Measurements from ENCODE around the gene MMP15.
"Not testable (repeated sequence)": the region's sequence is repeated elsewhere in the genome, so short reads cannot be mapped to it uniquely, and the experiment has no call there.

DNA sequence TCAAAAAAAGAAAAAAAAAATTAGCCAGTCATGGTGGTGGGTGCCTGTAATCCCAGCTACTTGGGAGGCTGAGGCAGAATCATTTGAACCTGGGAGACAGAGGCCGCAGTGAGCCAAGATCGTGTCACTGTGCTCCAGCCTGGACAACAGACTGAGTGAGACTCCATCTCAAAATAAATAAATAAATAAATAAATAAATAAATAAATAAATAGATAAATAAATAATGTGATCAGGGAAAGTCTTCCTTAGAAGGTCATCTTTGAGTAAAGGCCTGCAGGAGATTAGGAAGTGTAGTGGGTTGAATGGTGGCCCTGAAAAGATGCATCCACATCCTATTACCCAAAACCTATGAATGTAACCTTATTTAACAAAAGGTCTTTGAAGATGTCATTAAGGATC lies 47.5 kb downstream of the MMP15 start:
- TF ChIP-seq MEIS1, JUNB (CRISPR knock-in tag; IDR thresholded peaks at IDR 0.05; ENCODE audit: borderline replicate concordance): not testable (repeated sequence)

Data from HepG2 (cell line).